Measurements from ENCODE around the gene RBP3. TPM values are rescaled to one million over a fixed set of nuclear protein-coding genes. Genes with fewer than 3 reads are reported as not detected.

Gene RBP3
- total RNA-seq, 1 experiment from 2014 or later = not detected

GRCh38 chr10:47319784-47320183 is 28.4 kb upstream of the RBP3 start:
- no peak overlapping the region for H3K9ac ChIP-seq (ENCODE audit: extremely low read depth, insufficient read length, low read length)
- DNase-seq = no peak
- no peak overlapping the region for H3K56ac ChIP-seq (ENCODE audit: insufficient read length, low read depth, low read length)
- no peaks in the 10 kb centered on the region for H3K23me2 ChIP-seq (ENCODE audit: insufficient read length, low read depth, low read length, poor library complexity, severe bottlenecking)
- WGBS (ENCODE audit: extremely low coverage, insufficient read length, low lambda C conversion rate) = no CpG with 5 or more reads among the region's 8 CpGs
- Mint-ChIP-seq H3K27me3 (ENCODE audit: low read depth) (peaks cover 4% of the 10 kb centered on the region), H3K36me3 (ENCODE audit: insufficient read depth in 1 of 3, low read depth in 3 of 3) (no peaks in the 10 kb centered on the region; a peak in 1 of 7 replicates), H3K9me3 (no peaks in the 10 kb centered on the region; a peak in 3 of 5 replicates), H3K27ac (no peak overlapping the region), H3K4me3 (no peak overlapping the region), H3K4me1 (no peaks in the 10 kb centered on the region)
- no peaks in the 10 kb centered on the region for H3K27me3 ChIP-seq (ENCODE audit: insufficient read depth, low read length)
- H2BK120ac ChIP-seq (ENCODE audit: low read depth, low read length, poor library complexity, severe bottlenecking) = no peak overlapping the region
- H3K4me1 ChIP-seq (ENCODE audit: insufficient read depth, low read length) = no peaks in the 10 kb centered on the region
- no peak overlapping the region for H2AK5ac ChIP-seq (ENCODE audit: insufficient read length, low read length)
- no peak overlapping the region for H3K14ac ChIP-seq (ENCODE audit: insufficient read depth, low read length)
- H3K23ac ChIP-seq (ENCODE audit: insufficient read length, low read depth, low read length) = no peak overlapping the region
- no peaks in the 10 kb centered on the region for H4K20me1 ChIP-seq (ENCODE audit: control insufficient read depth, insufficient read depth, insufficient read length)
- H4K91ac ChIP-seq (ENCODE audit: insufficient read length, low read depth, low read length) = no peak overlapping the region
- no peak overlapping the region for H2BK20ac ChIP-seq (ENCODE audit: low read depth, low read length, poor library complexity, severe bottlenecking)
- H2BK5ac ChIP-seq (ENCODE audit: insufficient read length, low read length) = no peak overlapping the region
- H4K5ac ChIP-seq (ENCODE audit: insufficient read length, low read depth, low read length) = no peak overlapping the region
- H2BK15ac ChIP-seq (ENCODE audit: low read depth, low read length) = no peak overlapping the region
- H3K79me1 ChIP-seq (ENCODE audit: insufficient read depth, low read depth, low read length, poor library complexity, severe bottlenecking) = no peaks in the 10 kb centered on the region
- H3K4ac ChIP-seq (ENCODE audit: low read depth, low read length) = no peak overlapping the region
- H3K79me2 ChIP-seq (ENCODE audit: insufficient read depth, low read length) = no peaks in the 10 kb centered on the region
- H3K9me3 ChIP-seq (ENCODE audit: control insufficient read depth, low read depth, low read length) = no peaks in the 10 kb centered on the region
- H2AFZ ChIP-seq (ENCODE audit: low read length) = no peak overlapping the region
- no peak overlapping the region for H2BK12ac ChIP-seq (ENCODE audit: insufficient read length, low read depth, low read length)
- H4K8ac ChIP-seq (replicated peaks; ENCODE audit: insufficient read length, low read depth, low read length) = no peak overlapping the region
- H3T11ph ChIP-seq (ENCODE audit: low read length) = no peak overlapping the region
- no peak overlapping the region for H3K27ac ChIP-seq (ENCODE audit: insufficient read length, low read depth, low read length)
- no peak overlapping the region for H3K4me2 ChIP-seq (ENCODE audit: insufficient read depth, insufficient read length, low read length)
- TF ChIP-seq, protein P1, sequence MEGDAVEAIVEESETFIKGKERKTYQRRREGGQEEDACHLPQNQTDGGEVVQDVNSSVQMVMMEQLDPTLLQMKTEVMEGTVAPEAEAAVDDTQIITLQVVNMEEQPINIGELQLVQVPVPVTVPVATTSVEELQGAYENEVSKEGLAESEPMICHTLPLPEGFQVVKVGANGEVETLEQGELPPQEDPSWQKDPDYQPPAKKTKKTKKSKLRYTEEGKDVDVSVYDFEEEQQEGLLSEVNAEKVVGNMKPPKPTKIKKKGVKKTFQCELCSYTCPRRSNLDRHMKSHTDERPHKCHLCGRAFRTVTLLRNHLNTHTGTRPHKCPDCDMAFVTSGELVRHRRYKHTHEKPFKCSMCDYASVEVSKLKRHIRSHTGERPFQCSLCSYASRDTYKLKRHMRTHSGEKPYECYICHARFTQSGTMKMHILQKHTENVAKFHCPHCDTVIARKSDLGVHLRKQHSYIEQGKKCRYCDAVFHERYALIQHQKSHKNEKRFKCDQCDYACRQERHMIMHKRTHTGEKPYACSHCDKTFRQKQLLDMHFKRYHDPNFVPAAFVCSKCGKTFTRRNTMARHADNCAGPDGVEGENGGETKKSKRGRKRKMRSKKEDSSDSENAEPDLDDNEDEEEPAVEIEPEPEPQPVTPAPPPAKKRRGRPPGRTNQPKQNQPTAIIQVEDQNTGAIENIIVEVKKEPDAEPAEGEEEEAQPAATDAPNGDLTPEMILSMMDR (conservative IDR thresholded peaks at IDR 0.05) = no peak
- no peak overlapping the region for H3K18ac ChIP-seq (ENCODE audit: insufficient read length, low read depth, low read length)
